ENCODE results near the gene PPP1R8. TPM values are rescaled to one million over a fixed set of nuclear protein-coding genes. Genes with fewer than 3 reads are reported as not detected.
A peak's percentile ranks its signal among the peaks of the same experiment; 100 is the strongest.

PPP1R8 gene
- total and polyA plus RNA-seq, 2 of the 8 experiments (the other 6 are each of a cell fraction or from before 2014, with no cell fraction given), result 33.4 to 51.8 TPM

- H3K14ac ChIP-seq (ENCODE audit: insufficient read length), result no peak overlapping the region
- no peak overlapping the region for H2BK120ac ChIP-seq (replicated peaks; ENCODE audit: low read depth, low read length)
- no peak overlapping the region for H2AFZ ChIP-seq (ENCODE audit: low read length)
- H2BK5ac ChIP-seq (ENCODE audit: low read depth, low read length), result 0 out of 2 replicates have a peak overlapping the region, but pooled peaks have one; percentile 19
- H3K4ac ChIP-seq (replicated peaks; ENCODE audit: insufficient read length, low read depth, low read length), result no peak overlapping the region
- H3K79me2 ChIP-seq (ENCODE audit: control insufficient read depth in 1 of 2, insufficient read depth in 2 of 2, low read length in 2 of 2), result no peaks in the 10 kb centered on the region
- H4K8ac ChIP-seq (ENCODE audit: extremely low read depth, insufficient read depth, low read length), result no peak overlapping the region
- H3K27me3 ChIP-seq (replicated peaks in 1 of 4; ENCODE audit: control insufficient read depth in 3 of 4, extremely low read depth in 1 of 4, insufficient read depth in 3 of 4, low read length in 3 of 4), result no peaks in the 10 kb centered on the region
- DNase-seq (ENCODE audit: low read depth in 1 of 2, low spot score in 2 of 2) (no peak), FAIRE-seq (no peak)
- H3K27ac ChIP-seq (ENCODE audit: low read depth, low read length), result no peak overlapping the region
- no peak overlapping the region for H3K4me2 ChIP-seq (ENCODE audit: insufficient read depth in 1 of 2, low read depth in 2 of 2, low read length in 2 of 2)
- no peak overlapping the region for H4K5ac ChIP-seq (ENCODE audit: insufficient read length, low read depth, low read length)
- H2BK15ac ChIP-seq (ENCODE audit: low read length), result no peak overlapping the region
- H3K79me1 ChIP-seq (ENCODE audit: low read depth, low read length), result no peaks in the 10 kb centered on the region
- H3K23ac ChIP-seq (ENCODE audit: insufficient read length), result no peak overlapping the region
- H3K4me1 ChIP-seq (replicated peaks in 1 of 4; ENCODE audit: control insufficient read depth in 3 of 4, insufficient read depth in 4 of 4, low read length in 3 of 4), result no peaks in the 10 kb centered on the region
- H2AK5ac ChIP-seq (ENCODE audit: low read depth, low read length), result no peak overlapping the region
- ChIA-PET CTCF (ENCODE audit: partially characterized antibody) (interaction anchor here (1.0 to 2.4 kb wide), 3 partner anchors 9 to 28 kb away, joined by 3 to 9 read pairs (median 8); no protein-coding TSS in a partner anchor), POLR2A (ENCODE audit: partially characterized antibody) (interaction anchor here (0.8 to 1.3 kb wide), 4 partner anchors 8 to 55 kb away, joined by 3 to 5 read pairs (median 3); no protein-coding TSS in a partner anchor)
- peaks cover 0 to 27% (median 8%) of the 10 kb centered on the region in 4 experiments; a peak in 6 of 8 replicates for H3K36me3 ChIP-seq (ENCODE audit: control insufficient read depth in 2 of 4, insufficient read depth in 4 of 4, low read length in 3 of 4)
- H2BK12ac ChIP-seq (ENCODE audit: low read depth, low read length), result no peak overlapping the region
- H3K56ac ChIP-seq (replicated peaks; ENCODE audit: insufficient read length, low read depth, low read length), result no peak overlapping the region
- WGBS, 2 experiments (ENCODE audit: extremely low coverage in 1 of 2, insufficient coverage in 1 of 2, insufficient read length in 1 of 2, insufficient replicate concordance in 2 of 2, low coverage in 1 of 2, low lambda C conversion rate in 2 of 2, missing lambda C conversion rate in 1 of 2), result 90% methylated on average over 14 of the region's 15 CpGs; no CpG with 5 or more reads in 1 of the 2 experiments
- H3K9me3 ChIP-seq (ENCODE audit: insufficient read depth in 2 of 2, low read depth in 1 of 2, low read length in 1 of 2), result no peaks in the 10 kb centered on the region
- H3K18ac ChIP-seq (ENCODE audit: extremely low read depth, low read length), result no peak overlapping the region
- no peak overlapping the region for H3K4me3 ChIP-seq (ENCODE audit: extremely low read depth in 1 of 4, insufficient read depth in 2 of 4, low read depth in 3 of 4, low read length in 4 of 4)
- no peaks in the 10 kb centered on the region for H3K23me2 ChIP-seq (ENCODE audit: low read depth, low read length)
- no peak overlapping the region for H3K9ac ChIP-seq (replicated peaks in 1 of 4; ENCODE audit: extremely low read depth in 1 of 4, low read depth in 3 of 4, low read length in 3 of 4)
- H4K20me1 ChIP-seq (replicated peaks in 1 of 2; ENCODE audit: control insufficient read depth in 1 of 2, insufficient read depth in 2 of 2, low read length in 2 of 2), result peaks cover 0 to 4% of the 10 kb centered on the region in 2 experiments
- H2BK20ac ChIP-seq (ENCODE audit: low read length), result no peak overlapping the region
- H4K91ac ChIP-seq (replicated peaks; ENCODE audit: insufficient read length, low read length), result no peak overlapping the region
- TF ChIP-seq SIN3A (conservative IDR thresholded peaks at IDR 0.05 in 1 of 2, IDR thresholded peaks at IDR 0.05 in 1 of 2; ENCODE audit: low read depth in 1 of 2, low read length in 2 of 2), result no peak
- TF ChIP-seq EZH2 (IDR thresholded peaks at IDR 0.05; ENCODE audit: low read depth, low read length, severe bottlenecking), result no peak
- TF ChIP-seq CBX5 (IDR thresholded peaks at IDR 0.05; ENCODE audit: low read depth, low read length), result no peak
- no peak for TF ChIP-seq CHD2 (IDR thresholded peaks at IDR 0.05; ENCODE audit: low read length)
- no peak for TF ChIP-seq TEAD4 (IDR thresholded peaks at IDR 0.05; ENCODE audit: low read depth, low read length)
- TF ChIP-seq TAF1 (IDR thresholded peaks at IDR 0.05; ENCODE audit: low read depth, low read length), result no peak
- TF ChIP-seq BRCA1 (IDR thresholded peaks at IDR 0.05; ENCODE audit: low read depth, low read length), result no peak
- TF ChIP-seq FOSL1 (IDR thresholded peaks at IDR 0.05; ENCODE audit: insufficient read depth, low read depth, low read length), result no peak
- no peak for TF ChIP-seq POLR2A (IDR thresholded peaks at IDR 0.05; ENCODE audit: control extremely low read depth in 1 of 2, low read depth in 2 of 2, low read length in 2 of 2)
- TF ChIP-seq POLR2AphosphoS5 (IDR thresholded peaks at IDR 0.05; ENCODE audit: low read depth, low read length), result no peak
- TF ChIP-seq SAP30 (IDR thresholded peaks at IDR 0.05; ENCODE audit: insufficient read depth, insufficient replicate concordance, low read length), result no peak
- no peak for TF ChIP-seq KDM4A (IDR thresholded peaks at IDR 0.05; ENCODE audit: low read depth, low read length, severe bottlenecking)
- no peak for TF ChIP-seq SRF (IDR thresholded peaks at IDR 0.05; ENCODE audit: low read depth, low read length)
Observed at GRCh38 chr1:27885621-27886352, 55.2 kb downstream of the PPP1R8 start.

Measured in H1 (cell line).